Coronary artery (tissue), 2 donors: ENCODE data around the gene KMT2E.

Experiments
- DNase-seq: peaks from one replicate; pipeline ENCODE4 v3.0.0-alpha.2; 2017; ENCODE audit warnings: low spot score
- H3K27ac ChIP-seq, 2 donors: fragments of 200-600 bp; sonication (generic); one replicate each; pipeline ENCODE4 v1.5.1; 2016 to 2019
- H3K4me3 ChIP-seq: fragments of 200-600 bp; sonication (generic); 2 replicates; pipeline ENCODE4 v1.5.1; 2016; ENCODE audit warnings: mild to moderate bottlenecking, moderate library complexity
- TF ChIP-seq, protein P1 (sequence below): fragments of 200-600 bp; sonication (generic); IDR thresholded peaks from one replicate; pipeline ENCODE4 v1.5.1; 2019; ENCODE audit warnings: antibody characterized with exemption

Gene KMT2E

DNA sequence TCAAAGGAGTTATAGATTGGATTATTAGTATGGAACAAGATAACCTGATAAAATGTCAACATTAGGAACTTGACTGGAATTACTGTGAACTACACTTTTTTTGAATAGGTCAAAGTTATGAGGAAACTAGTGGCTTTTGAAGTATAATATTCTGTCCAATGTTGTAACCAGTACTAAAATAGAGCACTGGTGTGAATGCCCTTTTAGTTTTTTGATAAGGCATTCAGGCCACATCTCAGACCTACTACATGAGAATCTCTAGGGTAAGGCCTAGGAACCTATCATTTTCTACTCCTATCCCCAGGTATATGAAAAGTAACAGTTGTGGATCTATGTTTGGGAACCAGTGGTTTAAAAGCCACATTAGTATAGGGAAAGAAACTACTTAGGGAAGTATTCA lies 16.4 kb downstream of the KMT2E start:
- Histone ChIP-seq H3K4me3 (no peak overlapping the region), H3K27ac (no peak overlapping the region)
- DNase-seq, result no peak
- TF ChIP-seq, protein P1, sequence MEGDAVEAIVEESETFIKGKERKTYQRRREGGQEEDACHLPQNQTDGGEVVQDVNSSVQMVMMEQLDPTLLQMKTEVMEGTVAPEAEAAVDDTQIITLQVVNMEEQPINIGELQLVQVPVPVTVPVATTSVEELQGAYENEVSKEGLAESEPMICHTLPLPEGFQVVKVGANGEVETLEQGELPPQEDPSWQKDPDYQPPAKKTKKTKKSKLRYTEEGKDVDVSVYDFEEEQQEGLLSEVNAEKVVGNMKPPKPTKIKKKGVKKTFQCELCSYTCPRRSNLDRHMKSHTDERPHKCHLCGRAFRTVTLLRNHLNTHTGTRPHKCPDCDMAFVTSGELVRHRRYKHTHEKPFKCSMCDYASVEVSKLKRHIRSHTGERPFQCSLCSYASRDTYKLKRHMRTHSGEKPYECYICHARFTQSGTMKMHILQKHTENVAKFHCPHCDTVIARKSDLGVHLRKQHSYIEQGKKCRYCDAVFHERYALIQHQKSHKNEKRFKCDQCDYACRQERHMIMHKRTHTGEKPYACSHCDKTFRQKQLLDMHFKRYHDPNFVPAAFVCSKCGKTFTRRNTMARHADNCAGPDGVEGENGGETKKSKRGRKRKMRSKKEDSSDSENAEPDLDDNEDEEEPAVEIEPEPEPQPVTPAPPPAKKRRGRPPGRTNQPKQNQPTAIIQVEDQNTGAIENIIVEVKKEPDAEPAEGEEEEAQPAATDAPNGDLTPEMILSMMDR, result no peak

DNA sequence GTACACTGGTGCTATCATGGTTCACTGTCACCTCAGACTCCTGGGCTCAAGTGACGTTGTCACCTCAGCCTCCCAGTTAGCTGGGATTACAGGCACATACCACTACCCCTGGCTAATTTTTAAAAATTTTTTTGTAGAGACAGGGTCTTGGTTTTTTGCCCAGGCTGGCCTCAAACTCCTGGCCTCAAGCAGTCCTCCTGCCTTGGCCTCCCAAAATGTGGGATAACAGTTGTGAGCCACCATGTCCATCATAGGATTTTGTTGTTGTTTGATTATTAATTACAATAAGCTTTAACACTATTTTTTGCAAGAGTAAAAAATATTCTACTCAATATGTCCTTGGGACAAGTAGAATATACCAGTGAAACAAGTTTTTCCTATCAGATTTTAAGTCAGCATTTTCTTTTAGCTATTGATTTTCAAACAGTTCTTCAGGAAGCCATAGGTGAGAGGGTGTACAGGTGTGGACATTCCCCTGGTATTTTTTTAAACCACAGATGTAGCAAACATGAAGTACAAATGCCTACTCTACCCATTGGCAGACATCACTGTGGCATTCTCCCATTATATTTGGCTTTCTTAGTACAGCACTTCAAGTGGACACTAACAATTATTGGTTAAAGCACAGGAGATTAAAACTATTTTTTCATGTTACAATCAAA lies 18.7 kb downstream of the KMT2E start:
- no peak for DNase-seq
- H3K4me3 ChIP-seq, result no peak overlapping the region
- TF ChIP-seq, protein P1, result no peak
- no peak overlapping the region for H3K27ac ChIP-seq

DNA sequence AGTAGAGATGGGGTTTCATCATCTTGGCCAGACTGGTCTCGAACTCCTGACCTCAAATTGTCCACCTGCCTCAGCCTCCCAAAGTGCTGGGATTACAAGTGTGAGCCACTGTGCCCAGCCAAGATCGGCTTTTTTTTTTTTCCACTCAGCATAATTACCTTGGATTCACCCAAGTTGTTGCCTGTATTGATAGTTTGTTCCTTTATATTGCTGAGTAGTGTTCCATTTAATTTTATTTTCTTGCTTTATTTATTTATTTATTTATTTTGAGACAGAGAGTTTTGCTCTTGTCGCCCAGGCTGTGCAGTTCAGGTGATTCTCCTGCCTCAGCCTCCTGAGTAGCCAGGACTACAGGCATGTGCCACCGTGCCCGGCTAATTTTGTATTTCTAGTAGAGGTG lies 21.3 kb downstream of the KMT2E start:
- no peak overlapping the region for H3K4me3 ChIP-seq
- DNase-seq, result no peak
- H3K27ac ChIP-seq, result no peak overlapping the region
- TF ChIP-seq, protein P1, result no peak

DNA sequence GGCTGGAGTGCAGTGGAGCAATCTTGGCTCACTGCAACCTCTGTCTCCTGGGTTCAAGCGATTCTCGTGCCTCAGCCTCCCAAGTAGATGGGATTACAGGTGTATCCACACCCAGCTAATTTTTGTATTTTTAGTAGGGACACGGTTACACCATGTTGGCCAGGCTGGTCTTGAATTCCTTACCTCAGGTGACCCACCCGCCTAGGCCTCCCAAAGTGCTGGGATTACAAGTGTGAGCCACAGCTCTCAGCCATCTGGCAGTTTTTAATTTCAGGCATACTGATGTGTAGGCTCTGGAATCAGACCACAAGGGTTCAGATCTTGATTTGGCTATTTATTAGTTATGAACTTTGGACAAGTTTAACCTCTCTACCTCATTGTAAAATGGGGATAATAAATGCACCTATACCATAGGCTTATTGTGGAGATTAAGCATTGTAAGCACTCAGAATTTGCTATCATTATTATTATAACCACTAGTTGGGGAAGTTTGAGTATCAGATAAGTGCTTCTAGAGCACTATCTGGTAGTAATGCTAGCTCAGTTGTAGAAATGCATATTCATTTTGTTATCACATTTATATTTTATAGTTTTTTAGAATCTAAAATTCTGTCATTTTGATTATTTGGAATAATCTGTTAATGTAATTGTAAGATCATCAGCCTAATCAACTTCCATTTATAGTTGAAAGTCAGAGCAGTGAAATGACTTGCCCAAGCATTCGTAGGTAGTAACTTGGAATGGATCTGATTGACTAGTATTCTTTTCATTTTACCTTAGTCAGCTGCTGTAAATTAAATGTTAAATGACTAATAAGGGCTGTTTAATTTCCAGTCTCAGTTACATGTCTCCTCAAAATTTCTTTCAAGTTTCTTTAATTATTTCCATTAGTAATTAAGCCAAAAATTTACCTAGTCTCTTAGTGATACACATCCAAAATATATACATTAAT lies 22.5 kb downstream of the KMT2E start:
- DNase-seq, result no peak
- H3K27ac ChIP-seq, result no peak overlapping the region

DNA sequence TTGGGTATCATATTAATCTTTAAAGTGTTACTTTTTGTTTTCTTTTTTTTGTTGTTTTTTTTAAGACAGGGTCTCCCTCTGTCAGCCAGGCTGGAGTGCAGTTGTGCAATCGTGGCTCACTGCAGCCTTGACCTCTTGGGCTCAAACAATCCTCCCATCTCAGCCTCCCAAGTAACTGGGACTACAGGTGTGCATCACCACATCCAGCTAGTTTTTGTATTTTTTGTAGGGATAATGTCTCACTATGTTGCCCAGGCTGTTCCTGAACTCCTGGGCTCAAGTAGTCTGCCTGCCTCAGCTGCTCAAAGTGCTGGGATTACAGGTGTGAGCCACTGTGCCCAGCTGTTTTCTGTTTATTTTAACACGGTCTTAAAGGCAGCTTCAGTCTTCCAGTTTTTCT lies 23.3 kb downstream of the KMT2E start:
- TF ChIP-seq, protein P1, result no peak
- H3K27ac ChIP-seq, result no peak overlapping the region
- no peak for DNase-seq
- no peak overlapping the region for H3K4me3 ChIP-seq

More for the DNA sequence above, 22.5 kb downstream of the KMT2E start:
- TF ChIP-seq, protein P1, result no peak
- no peak overlapping the region for H3K4me3 ChIP-seq

DNA sequence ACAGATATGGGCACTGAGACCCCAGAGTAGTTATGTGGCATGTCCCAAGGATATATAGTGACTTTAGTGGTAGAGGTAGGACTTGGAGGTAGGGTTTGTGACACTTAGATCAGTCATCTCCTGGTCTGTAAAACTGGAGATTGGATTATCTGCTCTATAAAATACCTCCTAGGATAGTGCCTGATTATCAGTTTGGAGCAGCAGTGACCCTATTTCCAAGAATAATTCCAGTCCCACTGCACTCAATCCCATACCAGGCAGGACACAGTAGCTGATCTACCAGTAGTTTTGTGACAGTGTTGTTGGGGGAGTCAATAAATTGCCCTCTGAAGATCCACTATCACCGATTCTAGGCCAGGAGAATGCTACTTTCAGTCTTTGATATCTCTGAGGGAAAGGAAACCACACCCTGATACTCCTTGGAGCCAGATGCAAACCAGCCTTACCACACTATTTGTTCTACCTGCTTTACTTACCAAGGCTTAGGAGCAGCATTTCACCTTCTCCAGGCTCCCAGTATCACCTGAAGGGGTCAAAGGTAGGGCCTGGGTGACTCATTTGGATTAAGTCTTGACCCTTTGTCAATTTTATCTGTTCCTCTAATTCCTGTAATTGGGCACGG lies 30.6 kb downstream of the KMT2E start:
- TF ChIP-seq, protein P1, result no peak
- DNase-seq, result no peak
- Histone ChIP-seq H3K27ac (no peak overlapping the region), H3K4me3 (no peak overlapping the region)
